Stimulated activated CD4-positive, alpha-beta T cell treated with anti-CD3 and anti-CD28 coated beads, TNF-alpha, amount 100 ng/mL, for 1 hour (primary cell): ENCODE results near the gene C3orf52.
A peak's percentile ranks its signal among the peaks of the same experiment; 100 is the strongest.

Source experiments
- DNase-seq, 3 donors: peaks; one replicate each; pipeline ENCODE4 v3.0.0-alpha.2; 2020; ENCODE audit warnings: low read depth in 3 of 3, low spot score in 1 of 3

The C3orf52 gene

DNA sequence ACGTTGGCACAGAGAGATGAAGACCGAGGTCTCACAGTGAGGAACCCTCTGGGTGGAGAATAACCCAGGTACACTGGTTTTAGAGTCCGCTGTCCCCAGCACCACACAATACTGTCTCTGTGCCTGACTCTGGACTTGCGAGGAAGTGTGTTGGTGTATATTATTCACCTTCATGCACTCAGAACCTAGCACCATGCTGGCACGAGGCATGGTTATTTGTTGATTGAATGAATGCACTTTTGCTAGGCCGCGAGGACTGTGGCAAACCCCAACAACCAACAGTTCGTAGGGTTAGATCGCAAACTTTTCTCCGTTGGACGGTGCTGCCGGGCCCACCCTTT is 484 bp upstream of the C3orf52 start:
- no peak for DNase-seq

- DNase-seq = no peak
These were observed 811 bp downstream of the C3orf52 start for GRCh38 chr3:112086875-112087524.

DNA sequence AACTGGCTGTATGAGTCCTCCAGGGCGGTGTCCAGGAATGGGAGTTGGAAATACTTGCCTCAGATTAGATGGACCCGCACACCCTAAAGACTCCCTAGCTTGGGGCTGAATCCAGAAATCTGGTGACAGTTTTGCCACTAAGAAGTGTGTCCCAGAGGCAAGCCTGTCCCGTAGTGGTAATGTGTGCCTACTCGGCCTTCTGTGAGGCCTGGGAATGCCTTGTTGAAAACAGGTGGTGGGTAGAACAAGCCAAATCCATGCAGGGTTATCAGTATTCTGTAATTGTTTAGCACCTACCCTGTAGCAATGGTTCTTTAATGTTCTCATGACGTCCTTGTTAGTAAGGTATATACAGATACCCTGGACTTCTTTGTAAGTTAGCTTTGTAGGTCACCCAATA is 1.6 kb downstream of the C3orf52 start:
- no peak for DNase-seq

GRCh38 chr3:112088944-112089343 is 2.8 kb downstream of the C3orf52 start:
- DNase-seq = no peak

- DNase-seq = no peak
These were observed 4.0 kb downstream of the C3orf52 start for GRCh38 chr3:112089956-112090886.

GRCh38 chr3:112090887-112091586 is 4.8 kb downstream of the C3orf52 start:
- DNase-seq = no peak

DNA sequence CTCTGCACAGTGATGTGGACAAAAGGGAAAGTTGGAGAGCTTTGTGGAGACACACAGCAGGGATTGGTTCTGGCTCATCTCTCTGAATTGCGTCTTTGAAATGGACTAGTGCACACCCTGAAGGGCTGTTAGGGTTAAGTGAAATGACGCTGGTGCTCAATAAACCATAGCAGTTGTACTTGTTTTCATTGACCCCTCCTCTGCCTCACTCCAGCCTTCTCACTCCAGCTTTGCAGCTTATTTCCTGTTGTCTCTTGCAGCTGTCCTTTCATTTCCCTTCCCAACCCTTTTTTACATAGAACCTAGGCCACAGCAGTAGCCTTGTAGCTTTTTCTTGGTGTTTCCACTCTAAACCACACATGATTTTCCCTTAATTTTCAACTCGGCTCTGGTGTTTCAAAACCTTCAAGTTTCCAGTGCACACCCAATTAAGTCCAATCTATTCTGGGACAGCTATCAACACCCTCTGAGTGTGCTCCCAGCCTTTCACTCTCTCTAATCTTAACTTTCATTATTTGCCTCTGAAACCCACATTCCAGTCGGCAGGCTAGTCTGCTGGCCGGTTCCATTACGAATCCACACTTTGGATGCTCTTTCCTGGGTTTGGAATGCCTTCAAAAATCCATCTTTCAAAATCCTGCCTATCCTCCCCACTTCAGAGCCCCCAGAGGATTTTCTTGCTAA is 6.4 kb downstream of the C3orf52 start:
- no peak for DNase-seq

DNA sequence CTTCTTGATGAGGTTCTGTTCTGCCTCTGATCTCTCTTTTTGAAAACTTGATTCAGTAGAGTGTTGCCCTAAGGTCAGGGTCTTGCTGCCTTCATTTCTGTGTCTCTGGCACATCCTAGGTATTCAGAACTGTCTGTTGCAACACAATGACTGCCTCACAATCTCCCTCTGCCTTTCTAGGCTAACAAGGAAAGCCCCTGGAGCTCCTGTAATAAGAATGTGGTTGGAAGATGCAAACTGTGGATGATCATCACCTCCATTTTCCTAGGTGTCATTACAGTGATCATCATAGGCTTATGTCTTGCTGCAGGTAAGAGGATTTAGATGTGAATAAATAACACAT is 7.0 kb downstream of the C3orf52 start:
- DNase-seq = no peak

- DNase-seq = no peak
These were observed 9.5 kb downstream of the C3orf52 start for GRCh38 chr3:112095731-112096130.

DNA sequence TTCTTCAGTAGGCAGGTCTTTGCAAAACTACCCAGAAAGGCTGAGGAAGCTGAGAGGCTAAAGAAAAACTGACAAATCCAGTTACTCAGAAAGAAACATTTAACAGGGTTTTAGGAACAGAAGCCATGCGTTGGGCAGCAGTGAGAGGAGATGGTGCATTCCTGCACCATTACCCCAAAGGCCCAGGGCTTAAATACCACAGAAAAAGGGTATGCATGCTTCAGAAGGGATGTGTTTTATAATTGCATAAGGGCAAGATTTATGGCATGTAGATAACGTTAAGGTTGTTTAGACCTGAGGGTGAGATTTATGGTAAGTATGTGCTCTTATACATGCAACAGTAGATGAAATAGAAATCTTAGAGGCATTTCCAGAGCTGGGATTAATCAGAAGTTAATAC is 10.0 kb downstream of the C3orf52 start:
- DNase-seq = no peak

DNA sequence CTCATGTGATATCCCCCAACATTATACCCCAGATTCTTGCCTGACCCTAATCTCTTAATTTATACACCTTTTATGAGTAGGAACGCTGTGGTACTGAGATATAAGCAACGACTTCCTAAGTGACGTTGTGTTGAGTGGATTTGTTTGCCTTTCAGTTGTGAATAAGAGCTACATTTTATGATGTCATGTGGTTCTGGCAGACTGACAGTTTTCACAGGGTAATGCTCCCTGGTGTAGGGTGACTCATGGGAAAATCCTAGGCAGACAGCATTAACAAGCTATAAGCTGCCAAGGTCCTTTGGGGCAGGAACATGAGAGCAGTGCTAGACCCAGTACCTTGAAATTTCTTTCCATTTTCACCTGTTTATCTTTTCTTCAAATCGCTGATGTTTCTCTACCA is 11.2 kb downstream of the C3orf52 start:
- no peak for DNase-seq

- no peak for DNase-seq
These were observed 15.7 kb downstream of the C3orf52 start for GRCh38 chr3:112101916-112102315.

DNA sequence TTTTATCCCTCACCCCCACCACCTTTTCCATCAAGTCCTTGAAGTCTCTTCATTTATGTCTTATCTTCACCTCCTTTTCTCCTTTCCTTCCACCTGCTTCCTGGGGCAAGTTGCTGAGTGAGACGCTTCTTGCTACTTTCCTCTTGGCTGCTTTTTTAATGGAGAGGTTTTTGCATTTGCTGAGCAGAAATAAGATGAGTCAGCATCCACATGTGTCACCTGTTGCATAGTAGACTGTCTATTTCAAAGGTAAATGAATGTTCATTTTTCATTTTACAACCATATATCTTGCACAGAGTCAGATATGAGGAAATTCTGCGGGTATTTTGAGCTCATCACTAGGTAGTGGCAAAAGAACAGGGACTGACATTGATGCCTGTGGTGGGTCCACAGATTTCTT is 18.6 kb downstream of the C3orf52 start:
- DNase-seq = no peak

GRCh38 chr3:112109322-112109721 is 23.1 kb downstream of the C3orf52 start:
- DNase-seq = no peak

DNA sequence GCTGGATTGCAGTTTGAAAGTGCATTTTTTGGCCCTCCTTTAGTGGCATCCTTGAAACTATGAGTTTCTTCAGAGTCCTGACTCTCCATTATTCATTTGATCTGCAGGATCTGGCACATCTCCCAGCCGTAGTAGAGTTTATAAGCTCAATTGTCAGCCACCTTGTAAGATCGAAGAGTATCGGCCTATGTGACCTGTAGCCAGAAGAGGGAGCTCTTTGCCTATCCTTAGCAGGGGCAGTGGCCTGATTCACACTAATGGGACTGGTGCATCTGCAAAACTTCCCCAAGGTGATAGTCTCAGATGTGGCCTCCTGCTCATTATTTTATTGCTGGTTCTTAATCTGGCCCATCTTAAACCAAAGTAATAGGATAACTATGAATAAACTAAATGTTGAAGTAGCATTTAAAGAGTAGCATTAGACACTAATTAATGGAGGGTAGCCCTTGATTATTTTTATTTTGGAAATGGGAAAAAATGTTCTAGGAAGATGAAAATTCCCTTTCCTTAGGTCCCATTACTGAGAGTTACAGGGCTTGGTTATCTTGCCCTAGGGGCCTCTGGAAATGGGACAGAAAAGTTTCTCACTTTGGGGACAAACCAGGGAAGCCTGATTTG is 25.7 kb downstream of the C3orf52 start:
- DNase-seq = peak in 2 of 3 donors; percentile 25 to 35

DNA sequence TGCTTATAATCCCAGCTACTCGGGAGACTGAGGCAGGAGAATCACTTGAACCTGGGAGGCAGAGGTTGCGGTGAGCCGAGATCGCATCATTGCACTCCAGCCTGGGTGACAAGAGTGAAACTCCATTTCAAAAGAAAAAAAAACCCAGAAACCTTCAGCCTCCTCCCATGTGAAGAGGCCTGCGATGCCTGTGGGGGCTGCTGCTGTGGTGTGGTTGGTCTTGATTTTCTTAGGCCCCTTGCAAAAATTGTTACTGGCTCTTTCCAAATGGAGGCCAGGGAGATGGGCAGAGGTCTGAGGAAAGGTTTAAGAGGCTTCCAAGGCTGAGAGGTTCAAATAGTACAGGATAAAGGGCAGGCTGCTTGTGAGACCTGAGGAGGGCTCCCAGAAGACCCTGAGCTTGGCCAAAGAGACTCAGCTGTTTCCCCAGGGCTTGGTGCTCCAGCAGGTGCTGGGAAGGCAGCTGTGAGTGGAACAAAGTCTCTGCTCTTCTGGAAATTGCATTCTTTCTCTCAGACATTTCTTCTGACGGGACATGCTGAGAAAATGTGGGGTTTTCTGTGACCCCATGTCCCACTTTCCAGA is 28.5 kb downstream of the C3orf52 start:
- no peak for DNase-seq

- no peak for DNase-seq
These were observed 29.1 kb downstream of the C3orf52 start for GRCh38 chr3:112115161-112115739.

GRCh38 chr3:112115806-112116383 is 29.7 kb downstream of the C3orf52 start:
- no peak for DNase-seq

DNA sequence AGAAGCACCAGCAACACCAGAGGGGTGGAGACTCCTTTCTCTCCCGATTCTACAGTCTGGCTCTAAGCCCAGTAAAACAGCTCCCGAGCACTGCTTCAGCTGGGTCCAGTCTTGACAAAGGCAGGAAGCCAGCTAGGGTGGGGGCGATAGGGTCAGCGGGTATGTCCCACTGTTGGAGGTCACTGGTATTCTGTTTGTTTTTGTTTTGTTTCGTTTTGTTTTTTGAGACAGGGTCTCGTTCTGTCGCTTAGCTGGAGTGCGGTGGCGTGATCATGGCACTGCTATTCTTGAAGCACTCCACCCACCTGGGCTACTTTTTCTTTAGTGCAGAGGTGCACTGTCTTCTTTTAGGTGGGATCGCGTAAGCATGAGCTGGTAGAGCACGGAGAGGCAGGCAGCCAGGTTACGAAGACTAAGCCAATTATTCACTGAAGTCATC is 30.6 kb downstream of the C3orf52 start:
- no peak for DNase-seq

DNA sequence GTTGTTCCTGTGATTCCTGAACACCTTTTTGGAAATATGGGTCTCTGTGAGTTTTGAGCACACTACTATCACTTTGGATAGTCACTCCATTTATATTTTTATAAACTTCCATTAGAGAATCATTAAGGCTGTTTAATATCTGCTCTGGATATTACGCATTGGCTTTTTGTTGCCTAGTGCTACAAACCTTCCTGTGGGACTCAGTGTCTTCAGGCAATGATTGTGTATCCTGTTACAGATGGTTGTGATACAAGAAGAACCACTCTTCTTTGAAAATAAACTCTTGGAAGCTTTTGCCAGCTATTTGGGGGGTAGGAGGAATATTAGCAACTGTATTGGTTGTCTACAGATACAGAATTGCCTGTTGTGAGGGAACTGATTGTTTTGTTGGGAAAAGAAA is 31.2 kb downstream of the C3orf52 start:
- no peak for DNase-seq
